Measurements from ENCODE around the gene HSD17B2.

- TF ChIP-seq CTCF (conservative IDR thresholded peaks at IDR 0.05 in 1 of 2, IDR thresholded peaks at IDR 0.05 in 1 of 2; ENCODE audit: low read depth in 1 of 2, low read length in 2 of 2) (no peak), EZH2 (IDR thresholded peaks at IDR 0.05; ENCODE audit: low read length, missing control alignments) (no peak)
Observed at GRCh38 chr16:82137822-82138167, 102.7 kb downstream of the HSD17B2 start.
